Uterus (tissue), 2 donors: ENCODE results near the gene SHISAL2A.

Experiments used
- POLR2A ChIP-seq, 2 donors: fragments of 450-650 bp; IDR thresholded peaks; one replicate each; pipeline ENCODE4 v1.6.1; 2016; ENCODE audit warnings: antibody characterized with exemption in 2 of 2, mild to moderate bottlenecking in 1 of 2, moderate library complexity in 1 of 2
- TF ChIP-seq, protein P1 (sequence below), 4 experiments: fragments of 200-600 bp in 2 of 4; fragments of 450-650 bp in 2 of 4; sonication (generic) in 2 of 4; IDR thresholded peaks; one replicate each; pipeline ENCODE4 v1.5.1; 2016 to 2019; ENCODE audit warnings: antibody characterized with exemption in 4 of 4, mild to moderate bottlenecking in 2 of 4, moderate library complexity in 1 of 4

GRCh38 chr1:52598729-52599128 is 34.2 kb upstream of the SHISAL2A start:
- TF ChIP-seq, protein P1, sequence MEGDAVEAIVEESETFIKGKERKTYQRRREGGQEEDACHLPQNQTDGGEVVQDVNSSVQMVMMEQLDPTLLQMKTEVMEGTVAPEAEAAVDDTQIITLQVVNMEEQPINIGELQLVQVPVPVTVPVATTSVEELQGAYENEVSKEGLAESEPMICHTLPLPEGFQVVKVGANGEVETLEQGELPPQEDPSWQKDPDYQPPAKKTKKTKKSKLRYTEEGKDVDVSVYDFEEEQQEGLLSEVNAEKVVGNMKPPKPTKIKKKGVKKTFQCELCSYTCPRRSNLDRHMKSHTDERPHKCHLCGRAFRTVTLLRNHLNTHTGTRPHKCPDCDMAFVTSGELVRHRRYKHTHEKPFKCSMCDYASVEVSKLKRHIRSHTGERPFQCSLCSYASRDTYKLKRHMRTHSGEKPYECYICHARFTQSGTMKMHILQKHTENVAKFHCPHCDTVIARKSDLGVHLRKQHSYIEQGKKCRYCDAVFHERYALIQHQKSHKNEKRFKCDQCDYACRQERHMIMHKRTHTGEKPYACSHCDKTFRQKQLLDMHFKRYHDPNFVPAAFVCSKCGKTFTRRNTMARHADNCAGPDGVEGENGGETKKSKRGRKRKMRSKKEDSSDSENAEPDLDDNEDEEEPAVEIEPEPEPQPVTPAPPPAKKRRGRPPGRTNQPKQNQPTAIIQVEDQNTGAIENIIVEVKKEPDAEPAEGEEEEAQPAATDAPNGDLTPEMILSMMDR (IDR thresholded peaks at IDR 0.05), result no peak
- no peak for TF ChIP-seq POLR2A (IDR thresholded peaks at IDR 0.05)
